Measurements from ENCODE around the gene CDS1.
"Not testable (repeated sequence)": the region's sequence is repeated elsewhere in the genome, so short reads cannot be mapped to it uniquely, and the experiment has no call there.

CDS1 gene

DNA sequence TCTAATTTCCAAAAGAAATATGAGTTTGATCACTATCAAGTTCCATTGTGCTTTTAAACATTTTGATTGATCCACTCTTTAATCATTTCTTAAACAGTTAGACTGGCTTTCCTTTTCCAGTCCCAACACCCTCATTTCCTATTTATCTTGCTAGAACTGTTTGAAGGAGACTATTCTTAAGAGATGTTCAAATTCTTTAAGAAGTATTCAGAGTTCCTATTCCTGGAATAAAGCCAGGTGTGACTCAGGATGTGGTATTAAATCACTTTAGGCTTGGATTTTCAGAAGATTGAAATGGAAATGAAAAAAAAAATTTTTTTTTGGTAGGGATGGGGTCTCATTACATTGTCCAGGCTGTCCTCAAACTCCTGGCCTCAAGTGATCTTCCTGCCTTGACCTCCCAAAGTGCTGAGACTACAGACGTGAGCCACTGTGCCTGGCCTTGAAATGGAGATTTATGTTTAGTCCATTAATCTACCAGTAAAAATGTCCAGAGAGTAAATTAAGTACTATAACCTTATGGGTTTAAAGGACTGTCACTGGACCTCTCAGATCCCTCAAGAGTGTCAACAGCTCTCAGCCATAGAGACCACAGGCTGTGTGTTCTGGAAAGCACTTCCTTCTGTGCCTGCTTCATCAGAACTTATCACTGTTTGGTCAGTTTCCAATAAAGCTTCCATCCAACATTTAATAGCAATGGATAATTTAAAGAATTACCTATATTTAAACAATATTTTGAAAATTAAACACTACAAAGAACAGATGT is 90.7 kb downstream of the CDS1 start:
- no peak for DNase-seq (ENCODE audit: low read depth)

DNA sequence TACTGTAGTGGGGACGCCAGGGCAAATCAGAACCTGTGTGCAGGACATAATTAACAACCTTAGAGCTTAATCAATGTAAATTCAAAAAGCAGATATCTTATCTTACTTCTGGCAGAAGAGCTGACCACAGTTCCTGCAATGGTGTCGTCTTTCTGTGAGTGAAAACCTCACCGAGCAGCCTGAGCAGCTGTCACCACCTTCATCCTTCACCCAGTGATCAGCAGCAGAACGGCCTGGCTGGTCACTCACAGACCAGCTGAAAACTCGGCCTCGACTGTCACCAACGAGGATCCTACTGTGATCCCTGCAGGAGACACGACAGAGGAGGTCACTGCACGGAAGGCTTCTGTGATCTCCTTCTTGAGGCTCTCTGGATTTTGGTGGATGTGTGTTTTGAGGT is 94.2 kb downstream of the CDS1 start:
- no peak for DNase-seq (ENCODE audit: low read depth)

DNA sequence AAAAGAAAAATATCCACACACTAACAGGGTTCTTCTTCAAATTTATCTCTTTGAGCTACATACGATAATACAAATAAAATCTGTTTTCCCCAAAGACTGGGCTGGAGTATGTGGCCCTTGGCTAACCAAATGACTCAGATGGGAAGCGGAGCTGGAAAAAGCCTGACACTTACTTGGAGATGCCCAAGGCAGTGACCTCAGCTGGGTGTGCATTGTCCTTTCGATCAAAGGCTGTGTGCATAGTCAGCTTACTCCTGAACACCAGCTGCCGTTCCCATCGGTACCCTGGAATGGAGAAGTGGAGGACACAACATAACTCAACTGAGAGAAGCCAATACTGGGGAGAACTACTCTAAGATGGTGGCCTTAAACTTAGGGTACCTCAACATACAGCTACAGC is 95.1 kb downstream of the CDS1 start:
- no peak for DNase-seq (ENCODE audit: low read depth)

DNA sequence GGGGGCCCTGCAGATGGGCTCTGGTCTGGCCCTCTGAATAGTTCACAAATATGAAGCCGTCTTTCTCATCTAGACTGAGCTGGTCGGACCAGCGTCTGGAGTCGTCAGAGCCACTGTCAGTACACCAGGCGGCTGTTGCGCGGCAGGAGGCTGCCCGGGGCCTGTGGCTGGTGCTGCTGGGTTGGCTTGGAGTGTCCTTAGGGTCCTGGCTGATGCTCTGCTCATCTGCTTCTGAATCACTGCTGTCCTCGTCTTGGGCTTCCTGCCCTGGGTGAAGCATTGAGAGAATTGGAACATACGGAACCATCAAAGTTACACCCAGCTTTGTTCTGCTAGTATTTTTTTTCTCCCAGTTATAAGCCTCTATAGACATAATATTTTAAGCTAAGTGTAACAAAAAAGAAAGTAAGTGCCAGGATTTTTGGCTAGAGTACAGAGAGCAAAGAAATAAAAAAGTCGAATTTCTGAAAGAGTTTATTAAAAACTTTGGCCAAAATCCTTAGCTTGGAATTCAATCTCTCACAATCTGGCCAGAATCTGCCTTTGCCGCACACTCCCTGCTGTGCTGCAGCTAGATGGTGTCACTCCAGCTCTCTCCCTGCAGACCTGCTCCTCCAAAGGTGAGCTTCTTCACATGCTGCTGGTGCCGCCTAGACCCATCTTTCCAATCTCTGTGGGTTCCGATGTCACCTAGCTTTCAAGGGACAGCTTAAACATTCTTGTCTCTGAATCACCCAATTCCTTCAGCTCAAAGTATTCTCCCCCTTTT is 96.2 kb downstream of the CDS1 start:
- no peak for DNase-seq (ENCODE audit: low read depth)

DNA sequence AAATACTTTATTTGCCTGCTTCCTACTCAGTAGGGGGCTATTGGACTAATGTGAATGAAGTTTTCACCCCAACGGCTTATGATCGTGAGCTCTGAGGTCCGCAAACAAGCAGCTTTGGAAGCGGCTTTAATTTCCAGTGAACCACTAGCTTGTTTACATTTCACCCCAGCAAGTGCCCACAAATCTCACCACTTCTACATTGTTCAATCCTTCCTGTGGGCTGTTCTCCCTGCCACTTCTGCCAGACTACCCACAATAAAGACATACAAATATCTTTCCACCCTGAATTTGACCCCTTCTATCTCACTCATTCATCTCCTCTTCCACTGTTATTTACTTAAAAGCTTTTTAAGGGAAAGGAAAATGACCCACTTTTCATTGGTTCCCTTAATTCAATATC is 98.0 kb downstream of the CDS1 start:
- no peak for DNase-seq (ENCODE audit: low read depth)

DNA sequence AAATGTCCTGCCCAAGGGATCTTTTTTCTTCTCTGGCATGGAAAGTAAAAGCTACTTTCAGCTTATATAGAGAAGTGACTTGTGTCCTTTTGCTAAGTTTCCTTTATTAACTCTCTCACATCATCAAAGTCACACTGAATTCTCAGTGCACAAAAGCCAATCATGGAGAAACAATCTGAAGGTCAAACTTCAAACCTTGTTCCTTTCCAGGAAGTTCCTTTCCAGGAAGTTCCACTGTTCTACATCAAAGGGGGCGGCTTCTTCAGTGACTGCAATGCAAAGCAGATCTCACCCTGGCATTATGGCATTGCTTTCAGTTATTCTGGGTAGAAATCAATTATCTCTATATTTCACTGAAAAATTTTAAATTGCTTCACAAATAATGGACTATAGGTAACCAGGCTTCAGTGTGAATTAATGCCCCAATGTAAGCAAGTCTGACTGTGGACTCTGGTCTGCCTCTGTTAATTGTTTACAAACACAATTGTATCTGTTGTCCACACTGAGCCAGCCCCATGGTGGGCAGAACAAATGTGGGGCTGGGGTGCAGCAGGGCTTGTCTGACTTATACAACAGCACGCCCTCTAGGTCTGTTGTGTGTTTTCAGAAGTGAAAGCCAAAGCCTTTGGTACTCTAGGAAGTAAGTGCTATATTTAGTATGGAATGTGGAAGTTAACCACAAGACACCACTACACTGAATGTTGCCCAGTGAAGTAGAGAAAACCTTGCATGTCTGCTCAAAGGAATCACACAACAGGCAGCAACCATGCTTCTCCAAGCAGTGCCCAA is 98.8 kb downstream of the CDS1 start:
- DNase-seq (ENCODE audit: low read depth) = no peak

DNA sequence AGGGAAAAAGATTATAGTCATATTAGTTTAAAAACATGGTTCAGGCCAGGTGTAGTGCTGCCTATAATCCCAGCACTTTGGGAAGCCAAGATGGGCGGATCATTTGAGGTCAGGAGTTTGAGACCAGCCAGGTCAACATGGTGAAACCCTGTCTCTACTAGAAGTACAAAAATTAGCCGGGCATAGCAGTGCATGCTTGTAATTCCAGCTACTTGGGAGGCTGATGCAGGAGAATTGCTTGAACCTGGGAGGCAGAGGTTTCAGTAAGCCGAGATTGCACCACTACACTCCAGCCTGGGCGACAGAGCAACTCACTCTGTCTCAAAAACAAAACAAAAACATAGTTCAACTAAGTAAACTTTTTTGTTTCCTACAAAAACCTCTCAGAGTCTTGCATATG is 99.7 kb downstream of the CDS1 start:
- not testable (repeated sequence) for DNase-seq (ENCODE audit: low read depth)

DNA sequence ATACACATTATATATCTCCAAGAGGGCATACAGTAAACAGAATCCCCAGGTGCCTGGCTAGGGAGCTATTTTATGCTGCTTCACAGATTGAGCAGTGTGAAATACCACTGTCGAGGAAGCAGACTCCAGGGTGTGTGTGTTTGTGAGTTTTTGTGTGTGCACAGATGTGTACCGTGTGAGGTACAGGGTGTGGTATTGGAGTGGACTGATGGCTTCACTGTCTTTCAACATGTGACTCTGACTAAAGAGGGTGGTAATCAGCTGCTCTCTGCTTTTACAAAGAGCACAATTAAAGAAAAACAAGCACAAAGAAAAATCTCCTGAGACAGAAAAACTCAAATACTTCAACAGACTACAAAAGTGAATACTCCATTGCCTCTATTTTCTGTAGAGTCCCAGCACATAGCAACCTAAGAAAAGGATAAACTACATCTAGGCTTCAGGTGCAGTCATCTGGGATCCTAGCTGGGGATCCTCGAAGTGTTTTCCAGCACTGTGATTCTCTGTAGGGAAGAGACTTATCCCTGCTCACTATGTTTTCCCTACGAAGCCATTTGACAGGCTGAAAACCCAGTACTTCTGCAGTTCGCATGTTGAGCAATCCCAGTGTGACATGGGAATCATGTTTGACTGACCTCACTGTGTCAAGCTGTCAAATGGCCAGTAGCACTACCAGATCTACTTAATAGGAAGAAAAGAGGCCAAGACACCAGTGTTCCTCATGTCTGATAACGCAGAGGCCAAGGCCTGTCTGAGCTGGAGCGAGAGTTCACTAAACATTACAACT is 100.3 kb downstream of the CDS1 start:
- DNase-seq (ENCODE audit: low read depth) = no peak

DNA sequence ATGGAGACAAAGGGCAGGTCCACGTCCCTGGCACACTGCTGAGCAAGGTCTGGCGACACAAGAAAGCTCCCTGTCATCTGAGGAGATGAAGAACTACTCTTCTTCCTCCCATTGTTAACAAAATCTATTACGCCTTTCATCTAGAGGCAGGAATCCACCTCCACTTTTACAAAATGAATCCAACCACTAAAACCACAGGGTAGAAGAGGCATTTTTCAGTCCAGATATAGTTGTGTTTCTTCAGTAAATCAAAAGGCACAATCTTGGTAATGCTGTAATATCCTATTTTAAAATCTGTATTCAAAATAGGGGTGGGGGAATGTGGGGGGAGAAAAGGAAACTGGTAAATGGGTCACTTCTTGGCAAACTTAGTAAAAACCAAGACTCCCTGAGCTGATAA is 101.4 kb downstream of the CDS1 start:
- DNase-seq (ENCODE audit: low read depth) = no peak

DNA sequence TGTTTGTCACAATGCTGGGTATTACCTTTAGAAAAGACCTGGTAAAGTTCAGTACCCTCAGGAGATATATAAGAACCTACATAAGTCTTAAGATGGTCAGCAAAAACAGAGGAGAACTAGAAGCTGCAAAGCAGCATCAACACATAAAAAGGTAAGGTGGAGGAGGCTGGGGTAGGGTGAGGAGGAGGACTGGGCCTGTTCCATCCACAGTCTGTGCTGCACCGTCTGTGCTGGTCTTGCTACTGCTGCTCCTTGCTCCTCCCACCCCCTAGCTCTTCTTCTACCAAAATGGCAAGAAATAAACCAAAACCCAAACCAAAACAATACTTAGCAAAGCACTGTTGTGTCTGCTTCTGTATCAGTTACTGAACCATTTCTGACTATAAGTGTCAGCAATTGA is 102.2 kb downstream of the CDS1 start:
- no peak for DNase-seq (ENCODE audit: low read depth)

DNA sequence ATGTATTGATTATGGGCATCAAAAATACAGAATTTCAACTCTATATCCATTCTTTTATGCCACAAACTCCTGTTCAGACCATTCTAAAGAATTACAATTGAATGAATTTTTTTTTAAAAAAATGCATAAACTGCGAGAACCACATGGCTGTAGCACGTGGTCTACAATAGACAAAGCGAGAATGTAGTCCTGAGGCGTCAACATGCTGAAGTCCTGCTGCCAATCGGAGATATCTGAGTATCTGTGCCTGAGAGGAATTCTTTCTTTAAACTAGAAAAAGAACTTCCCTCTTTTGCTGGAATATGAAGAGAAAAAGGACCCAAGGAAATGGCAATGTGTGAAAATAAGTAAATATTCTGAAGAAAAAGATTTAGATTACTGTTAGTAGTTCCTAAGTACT is 105.7 kb downstream of the CDS1 start:
- DNase-seq (ENCODE audit: low read depth) = no peak

DNA sequence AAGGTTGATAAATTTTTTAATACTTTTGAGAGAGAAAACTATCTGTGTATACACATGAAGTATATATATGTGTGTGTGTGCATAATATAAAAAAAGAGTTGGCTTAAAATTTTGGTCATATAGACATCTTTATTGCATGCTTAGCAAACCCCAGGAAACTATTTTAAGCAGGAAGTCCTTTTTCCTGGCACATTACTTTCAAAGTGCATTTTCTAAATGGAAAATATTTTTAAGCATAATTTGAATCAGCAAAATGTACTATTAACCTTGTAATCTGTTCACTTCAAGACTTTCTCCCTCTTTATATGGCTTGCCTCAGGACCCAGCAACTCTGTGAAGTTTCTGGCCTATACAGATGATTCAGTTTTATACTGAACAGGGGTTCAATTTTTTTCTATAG is 106.3 kb downstream of the CDS1 start:
- no peak for DNase-seq (ENCODE audit: low read depth)

DNA sequence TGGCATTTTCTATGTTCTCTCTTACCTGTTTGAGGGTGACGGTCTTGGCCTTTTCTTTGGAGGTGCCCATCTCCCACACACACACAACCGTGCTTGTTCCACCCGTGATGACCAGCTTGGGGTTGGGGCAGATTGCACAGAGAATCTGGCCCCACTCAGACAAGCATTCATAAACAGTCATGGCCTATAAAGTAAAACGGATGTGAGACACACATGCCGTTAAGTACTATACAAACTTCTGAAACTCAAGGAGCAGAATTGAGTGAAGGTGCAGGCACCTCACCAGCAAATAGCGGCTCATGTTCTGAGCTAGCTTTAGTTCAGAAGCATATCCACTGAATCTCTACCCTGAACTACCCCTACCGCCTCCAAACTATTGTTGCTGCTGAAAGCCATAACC is 107.6 kb downstream of the CDS1 start:
- no peak for DNase-seq (ENCODE audit: low read depth)

DNA sequence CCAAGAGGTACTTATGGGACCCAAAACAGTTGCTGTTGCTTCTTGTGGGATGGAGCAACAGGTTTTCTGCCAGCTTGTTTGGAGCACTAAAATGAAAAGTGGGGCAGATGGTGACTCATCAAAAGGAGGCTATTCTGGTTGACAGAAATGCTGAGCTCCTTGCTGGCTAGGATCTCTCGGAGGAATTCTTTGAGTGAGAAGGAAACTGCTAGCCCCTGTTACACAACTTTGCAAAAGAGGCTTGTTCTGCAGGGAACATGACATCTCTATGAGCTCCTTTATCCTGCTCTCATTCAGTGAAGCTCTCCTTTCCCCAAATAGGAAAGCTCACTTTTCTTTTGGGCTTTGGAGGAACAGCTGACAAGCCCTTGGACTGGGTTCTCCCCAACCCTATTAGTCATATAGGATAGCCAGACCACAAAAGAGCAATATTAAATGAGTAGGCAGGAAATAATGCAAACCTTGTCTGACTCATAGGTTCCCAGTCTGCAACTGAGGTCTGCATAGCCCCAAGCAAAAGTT is 108.3 kb downstream of the CDS1 start:
- DNase-seq (ENCODE audit: low read depth) = no peak

DNA sequence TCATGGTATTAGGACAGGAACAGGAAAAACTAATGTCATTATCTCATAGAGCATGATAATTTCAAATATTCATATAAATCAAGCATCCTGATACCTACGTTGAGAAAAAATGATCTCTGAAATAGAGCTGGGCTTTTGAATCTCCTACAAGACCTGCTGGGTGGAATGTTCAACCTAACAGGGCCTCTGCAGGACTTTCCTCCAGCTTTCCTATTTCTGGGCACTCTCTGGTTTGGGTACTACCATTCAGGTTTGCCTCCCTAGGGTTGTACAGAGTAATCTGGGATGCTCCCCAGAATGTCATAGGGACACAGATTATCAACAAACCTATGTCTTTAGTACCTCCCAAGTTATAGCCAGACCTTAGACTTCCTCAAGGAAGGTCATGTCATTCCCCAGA is 108.9 kb downstream of the CDS1 start:
- no peak for DNase-seq (ENCODE audit: low read depth)

DNA sequence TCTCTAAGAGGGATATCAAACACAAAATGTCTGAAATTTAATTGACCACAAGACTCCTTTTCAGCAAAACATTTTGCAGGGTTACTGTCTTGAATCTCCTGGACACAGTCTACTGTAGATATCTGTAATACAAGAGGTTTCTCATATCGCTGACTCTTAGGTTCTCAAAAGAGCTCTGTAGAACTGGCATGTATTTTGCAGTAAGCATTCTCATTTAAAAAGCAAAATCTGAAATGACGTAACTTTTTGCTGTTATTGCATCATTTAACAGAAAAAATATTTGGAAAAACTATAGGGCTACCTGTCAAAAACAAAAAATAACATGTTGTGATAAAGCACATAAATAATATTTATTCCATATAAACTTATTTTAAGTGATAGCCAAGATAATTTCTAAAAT is 114.2 kb downstream of the CDS1 start:
- DNase-seq (ENCODE audit: low read depth) = no peak

DNA sequence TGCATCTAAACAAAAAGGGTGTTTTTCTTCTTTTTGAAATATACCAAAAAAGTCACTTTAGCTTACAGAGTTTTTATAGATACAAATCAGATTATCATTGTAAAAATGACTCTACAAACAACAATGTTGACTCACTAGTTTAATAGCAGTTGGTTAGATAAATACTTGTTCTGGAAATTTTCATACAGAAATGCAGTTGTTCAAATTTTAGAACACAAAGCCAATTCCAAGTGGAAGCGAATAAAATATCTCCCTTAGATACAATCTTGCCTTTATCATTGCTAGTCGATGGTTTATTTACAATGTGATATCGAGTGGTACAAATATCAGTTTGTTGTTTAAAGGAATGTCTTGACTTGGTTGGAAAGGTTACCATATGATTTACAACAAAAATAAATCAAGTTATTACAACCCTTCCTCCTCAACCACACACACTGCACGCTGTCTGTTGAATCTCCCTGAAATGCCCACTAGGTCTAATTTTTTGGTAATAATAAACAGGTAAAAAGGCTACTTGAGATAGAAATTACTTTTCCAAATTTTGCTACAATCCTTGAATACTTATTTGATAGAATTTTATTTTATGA is 114.8 kb downstream of the CDS1 start:
- no peak for DNase-seq (ENCODE audit: low read depth)

DNA sequence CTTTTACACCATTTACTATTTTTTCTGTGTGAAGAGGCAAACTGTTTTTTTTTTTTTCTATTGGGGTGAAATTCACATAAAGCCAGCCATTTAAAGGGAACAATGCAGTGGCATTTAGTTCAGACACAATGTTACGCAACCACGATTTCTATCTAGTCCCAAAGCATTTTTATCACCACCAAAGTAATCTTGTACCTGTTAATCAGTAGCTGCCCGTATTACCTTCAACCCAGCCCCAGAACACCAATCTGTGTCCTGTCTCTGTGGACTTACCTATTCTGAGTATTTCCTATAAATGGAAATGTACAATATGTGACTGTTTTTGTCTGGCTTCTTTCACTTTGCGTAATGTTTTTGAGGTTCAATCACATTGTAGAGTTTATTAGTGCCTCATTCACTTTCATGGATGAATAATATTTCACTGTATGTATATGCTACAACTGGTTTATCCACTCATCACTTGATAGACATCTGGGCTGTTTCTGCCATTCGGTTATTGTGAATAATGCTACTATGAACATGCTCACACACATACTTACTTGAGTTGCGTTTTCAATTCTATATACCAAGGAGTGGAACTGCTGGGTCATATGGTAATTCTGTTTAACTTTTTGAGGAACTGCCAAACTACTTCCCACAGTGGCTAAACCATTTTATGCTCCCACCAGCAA is 116.2 kb downstream of the CDS1 start:
- no peak for DNase-seq (ENCODE audit: low read depth)

Measured in stimulated activated CD4-positive, alpha-beta T cell treated with anti-CD3 and anti-CD28 coated beads, Interleukin-2, amount 100 ng/mL, for 4 hours (primary cell).